ENCODE results near the gene CELSR1.

DNA sequence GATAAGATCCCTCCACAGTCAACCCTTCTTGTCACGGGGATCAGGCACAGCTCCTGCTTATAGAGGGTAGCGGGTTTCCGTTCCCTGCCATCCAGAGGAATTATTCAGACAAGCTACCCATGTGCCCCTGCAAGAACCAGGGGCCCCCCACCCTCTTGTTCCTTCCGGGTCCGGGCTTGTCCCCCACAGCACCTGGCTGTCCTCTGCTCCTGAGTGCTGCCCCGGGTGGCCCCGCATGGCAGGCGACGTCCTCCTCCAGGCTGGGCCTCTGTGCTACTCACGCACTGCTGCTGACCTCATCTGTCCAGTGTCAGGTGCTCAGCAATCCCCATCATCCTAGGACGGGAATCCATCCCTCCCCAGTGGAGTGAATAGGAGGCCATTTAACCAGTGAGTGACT, 24.7 kb downstream of the CELSR1 start:
- TF ChIP-seq, protein P1, sequence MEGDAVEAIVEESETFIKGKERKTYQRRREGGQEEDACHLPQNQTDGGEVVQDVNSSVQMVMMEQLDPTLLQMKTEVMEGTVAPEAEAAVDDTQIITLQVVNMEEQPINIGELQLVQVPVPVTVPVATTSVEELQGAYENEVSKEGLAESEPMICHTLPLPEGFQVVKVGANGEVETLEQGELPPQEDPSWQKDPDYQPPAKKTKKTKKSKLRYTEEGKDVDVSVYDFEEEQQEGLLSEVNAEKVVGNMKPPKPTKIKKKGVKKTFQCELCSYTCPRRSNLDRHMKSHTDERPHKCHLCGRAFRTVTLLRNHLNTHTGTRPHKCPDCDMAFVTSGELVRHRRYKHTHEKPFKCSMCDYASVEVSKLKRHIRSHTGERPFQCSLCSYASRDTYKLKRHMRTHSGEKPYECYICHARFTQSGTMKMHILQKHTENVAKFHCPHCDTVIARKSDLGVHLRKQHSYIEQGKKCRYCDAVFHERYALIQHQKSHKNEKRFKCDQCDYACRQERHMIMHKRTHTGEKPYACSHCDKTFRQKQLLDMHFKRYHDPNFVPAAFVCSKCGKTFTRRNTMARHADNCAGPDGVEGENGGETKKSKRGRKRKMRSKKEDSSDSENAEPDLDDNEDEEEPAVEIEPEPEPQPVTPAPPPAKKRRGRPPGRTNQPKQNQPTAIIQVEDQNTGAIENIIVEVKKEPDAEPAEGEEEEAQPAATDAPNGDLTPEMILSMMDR (IDR thresholded peaks at IDR 0.05) = no peak
- TF ChIP-seq POLR2AphosphoS5 (IDR thresholded peaks at IDR 0.05; ENCODE audit: low read depth, low read length) = no peak
